Calu3 (cell line): ENCODE measurements around the gene SGPL1. TPM values are rescaled to one million over a fixed set of nuclear protein-coding genes. Genes with fewer than 3 reads are reported as not detected.

Experiments
- BruUV-seq: library from RNA; stranded (reverse); fragments of 400-500 nt; replicated peaks from 2 replicates; lab custom pipeline; 2021; lab: Mats Ljungman, UMichigan
- CTCF ChIA-PET: fragments of 300-600 bp; sonication (Branson Sonifier 250); formaldehyde crosslinking; loops from one replicate; lab custom pipeline; 2022; ENCODE audit warnings: antibody characterized with exemption; lab: Charles Lee
- DNase-seq: peaks from one replicate; pipeline ENCODE4 v3.0.0; 2022
- H3K27ac Mint-ChIP-seq: one replicate; pipeline ENCODE4 v1.8.0; 2022; ENCODE audit warnings: mixed read lengths; ENCODE audit not compliant: unreplicated experiment
- H3K27me3 Mint-ChIP-seq: one replicate; pipeline ENCODE4 v1.8.0; 2022; ENCODE audit warnings: mixed read lengths; ENCODE audit not compliant: unreplicated experiment
- H3K36me3 Mint-ChIP-seq: one replicate; pipeline ENCODE4 v1.8.0; 2022; ENCODE audit warnings: mild to moderate bottlenecking, moderate library complexity, mixed read lengths; ENCODE audit not compliant: insufficient read depth, unreplicated experiment
- H3K4me1 Mint-ChIP-seq: one replicate; pipeline ENCODE4 v1.8.0; 2022; ENCODE audit warnings: mild to moderate bottlenecking, low read depth, mixed read lengths; ENCODE audit not compliant: unreplicated experiment
- H3K4me3 Mint-ChIP-seq: one replicate; pipeline ENCODE4 v1.8.0; 2022; ENCODE audit warnings: mild to moderate bottlenecking, low read depth, moderate library complexity, mixed read lengths; ENCODE audit not compliant: unreplicated experiment
- H3K9me3 Mint-ChIP-seq: one replicate; pipeline ENCODE4 v1.8.0; 2022; ENCODE audit warnings: low read depth, mixed read lengths; ENCODE audit not compliant: unreplicated experiment
- CTCF ChIP-seq: fragments of 200-600 bp; IDR thresholded peaks from one replicate; pipeline ENCODE4 v1.8.0; 2022; ENCODE audit warnings: antibody characterized with exemption; ENCODE audit not compliant: unreplicated experiment
- intact Hi-C: fragments of 100-400 bp; cut with micrococcal nuclease; formaldehyde crosslinking; loops from one replicate; pipeline ENCODE4 v1.10.0; 2022; ENCODE audit not compliant: unreplicated experiment
- total RNA-seq: library from RNA; stranded (reverse); gene quantifications from 2 replicates; pipeline ENCODE4 v1.2.3, GENCODE V29; 2022

SGPL1 gene
- total RNA-seq, 1 experiment from 2014 or later: 84.6 TPM

- H3K36me3 Mint-ChIP-seq: no peaks in the 10 kb centered on the region
- no TSS peak for BruUV-seq
- H3K27me3 Mint-ChIP-seq: peaks cover 91% of the 10 kb centered on the region
- no peak for DNase-seq
- H3K4me3 Mint-ChIP-seq: no peak overlapping the region
- H3K4me1 Mint-ChIP-seq: peaks cover 8% of the 10 kb centered on the region
- TF ChIP-seq CTCF: no peak
- intact Hi-C loops: no loop called here
- H3K9me3 Mint-ChIP-seq: no peaks in the 10 kb centered on the region
- CTCF ChIA-PET: interaction anchor here (0.9 to 1.5 kb wide), 3 partner anchors 10 to 340 kb away, joined by 3 to 4 read pairs (median 4); no protein-coding TSS in a partner anchor
- no peak overlapping the region for H3K27ac Mint-ChIP-seq
These were observed 114.7 kb downstream of the SGPL1 start for GRCh38 chr10:70930263-70931000.

Other genes starting within 250 kb of the SGPL1 start
- not detected in 2 replicates for gene PRF1, start 213.2 kb upstream of the SGPL1 start, total RNA-seq
- gene ADAMTS14, start 143.4 kb upstream of the SGPL1 start, total RNA-seq: 0.12 and 0.14 TPM in 2 replicates
- gene TBATA, start 30.6 kb upstream of the SGPL1 start, total RNA-seq: not detected in 2 replicates
- 193 and 205 TPM in 2 replicates for gene PCBD1, start 72.6 kb downstream of the SGPL1 start, total RNA-seq